Adrenal gland (tissue), 12 donors: ENCODE measurements around the gene ANKRD34A. TPM values are rescaled to one million over a fixed set of nuclear protein-coding genes. Genes with fewer than 3 reads are reported as not detected.

Experiments
- DNase-seq, 7 donors: peaks; one replicate each; pipeline ENCODE4 v3.0.0-alpha.2; 2019 to 2020
- H3K27ac ChIP-seq, 5 donors: fragments of 200-600 bp; sonication (generic) in 4 of 5; 1 replicate in 3 of 5; 2 replicates in 2 of 5; pipeline versions ENCODE4 v1.5.1 to v1.8.0; 2016 to 2020; ENCODE audit warnings: mild to moderate bottlenecking in 1 of 5
- H3K27me3 ChIP-seq: fragments of 200-600 bp; 2 replicates; pipeline ENCODE4 v1.8.0; 2021
- H3K36me3 ChIP-seq, 2 donors: fragments of 200-600 bp; replicated peaks in 1 of 2; 1 replicate in 1 of 2; 2 replicates in 1 of 2; pipeline versions ENCODE4 v1.5.1 to v1.8.0; 2018 to 2022
- H3K4me1 ChIP-seq, 2 donors: fragments of 200-600 bp; replicated peaks in 1 of 2; 1 replicate in 1 of 2; 2 replicates in 1 of 2; pipeline versions ENCODE4 v1.5.1 to v1.8.0; 2018 to 2021
- H3K4me3 ChIP-seq, 4 donors: fragments of 200-600 bp; sonication (generic) in 3 of 4; one replicate each; pipeline ENCODE4 v1.5.1; 2016 to 2018
- H3K9me3 ChIP-seq, 3 donors: fragments of 200-600 bp; sonication (generic) in 1 of 3; replicated peaks in 1 of 3; 1 replicate in 2 of 3; 2 replicates in 1 of 3; pipeline versions ENCODE4 v1.5.1 to v1.8.0; 2016 to 2021
- POLR2A ChIP-seq, 2 donors: fragments of 450-650 bp; IDR thresholded peaks; one replicate each; pipeline ENCODE4 v1.6.1; 2017; ENCODE audit warnings: antibody characterized with exemption in 2 of 2, mild to moderate bottlenecking in 2 of 2, moderate library complexity in 1 of 2
- WGBS, 4 donors: extraction: QIAGEN DNeasy Blood & Tissue Kit in 2 of 4; methylation state at CpG; one replicate each; pipeline versions ENCODE4 v1.1.5 to v1.1.7; 2013 to 2017; 5-methylcytosine and 5-hydroxymethylcytosine counted together
- intact Hi-C, 2 donors: fragments of 100-400 bp; cut with DNase I; formaldehyde crosslinking; loops; one replicate each; pipeline versions ENCODE4 v1.14.1 to v1.15.0; 2022 to 2023
- polyA plus RNA-seq, 3 donors: library from polyadenylated mRNA; stranded (reverse); fragments of 200-250 nt in 2 of 3; fragments of 350-450 nt in 1 of 3; fragmentation: Illumina TruSeq in 1 of 3; extraction: RNeasy Lipid Tissue Mini Kit (QIAGEN cat#74804) in 1 of 3; gene quantifications; one replicate each; pipeline ENCODE4 v1.2.3, GENCODE V29; 2013 to 2014
- total RNA-seq, 9 donors: library from RNA; depleted of rRNA in 4 of 9; stranded (reverse); fragments of >200 nt in 4 of 9; fragments of 120-200 nt in 1 of 9; fragmentation: NEBNext Ultra II Directional in 1 of 9; extraction: Animal tissue kit (Norgen Biotek cat#: 25700) in 1 of 9; gene quantifications; one replicate each; pipeline versions ENCODE4 v1.1.0 to v1.2.4, GENCODE V29; 2013 to 2023
- TF ChIP-seq, protein P1 (sequence below), 6 experiments: fragments of 450-650 bp in 4 of 6; fragments of 200-600 bp in 2 of 6; sonication (generic) in 1 of 6; IDR thresholded peaks; 1 replicate in 5 of 6; 2 replicates in 1 of 6; pipeline versions ENCODE4 v1.5.1 to v1.8.0; 2016 to 2021; ENCODE audit warnings: antibody characterized with exemption in 6 of 6, mild to moderate bottlenecking in 2 of 6, moderate library complexity in 1 of 6
- donor health status: healthy with polysubstance abuse.
- donor health status: Bipolar disorder and iron deficiency.
- donor health status: DM: yes; HTN: yes; CAD: no.
- donor health status: DM: no; HTN: no; CAD: no.
- donor health status: DM: no; HTN: no; CAD: no.
- donor health status: DM: yes; HTN: yes; CAD: no.

ANKRD34A gene
- total and polyA plus RNA-seq, 12 donors: 0.24 to 2.5 (median 0.96) TPM

DNA sequence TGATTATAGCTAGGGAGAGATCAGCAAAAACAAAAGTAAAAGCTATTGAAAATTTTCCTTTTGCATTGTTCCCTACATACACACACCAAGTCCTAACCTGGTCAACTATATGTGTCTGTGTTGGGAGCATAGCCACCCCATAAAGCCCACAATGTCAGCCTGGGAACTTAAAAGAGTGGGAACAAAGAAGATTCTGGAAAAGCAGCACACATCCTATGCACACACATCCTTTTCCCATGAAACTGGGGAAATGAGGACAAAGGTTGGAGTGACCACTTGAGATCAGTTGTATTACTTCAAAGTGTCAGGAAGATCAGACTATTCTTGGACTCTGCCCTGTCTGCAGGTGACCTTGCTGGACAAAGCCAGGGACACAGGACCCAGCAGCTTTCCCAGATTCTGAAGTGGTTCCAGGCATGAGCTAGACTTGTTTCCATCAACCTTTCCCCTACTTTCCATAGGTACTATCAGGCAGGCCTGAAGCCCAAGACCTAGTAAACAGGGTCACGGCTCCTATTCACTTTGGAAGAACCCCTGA lies 16.2 kb upstream of the ANKRD34A start:
- no peaks in the 10 kb centered on the region for H3K9me3 ChIP-seq
- peak overlapping the region; percentile 91 to 96 (median 94) for H3K27ac ChIP-seq
- no peaks in the 10 kb centered on the region for H3K27me3 ChIP-seq
- intact Hi-C loops: no loop called here
- TF ChIP-seq, protein P1, sequence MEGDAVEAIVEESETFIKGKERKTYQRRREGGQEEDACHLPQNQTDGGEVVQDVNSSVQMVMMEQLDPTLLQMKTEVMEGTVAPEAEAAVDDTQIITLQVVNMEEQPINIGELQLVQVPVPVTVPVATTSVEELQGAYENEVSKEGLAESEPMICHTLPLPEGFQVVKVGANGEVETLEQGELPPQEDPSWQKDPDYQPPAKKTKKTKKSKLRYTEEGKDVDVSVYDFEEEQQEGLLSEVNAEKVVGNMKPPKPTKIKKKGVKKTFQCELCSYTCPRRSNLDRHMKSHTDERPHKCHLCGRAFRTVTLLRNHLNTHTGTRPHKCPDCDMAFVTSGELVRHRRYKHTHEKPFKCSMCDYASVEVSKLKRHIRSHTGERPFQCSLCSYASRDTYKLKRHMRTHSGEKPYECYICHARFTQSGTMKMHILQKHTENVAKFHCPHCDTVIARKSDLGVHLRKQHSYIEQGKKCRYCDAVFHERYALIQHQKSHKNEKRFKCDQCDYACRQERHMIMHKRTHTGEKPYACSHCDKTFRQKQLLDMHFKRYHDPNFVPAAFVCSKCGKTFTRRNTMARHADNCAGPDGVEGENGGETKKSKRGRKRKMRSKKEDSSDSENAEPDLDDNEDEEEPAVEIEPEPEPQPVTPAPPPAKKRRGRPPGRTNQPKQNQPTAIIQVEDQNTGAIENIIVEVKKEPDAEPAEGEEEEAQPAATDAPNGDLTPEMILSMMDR (IDR thresholded peaks at IDR 0.05): no peak
- no peak for TF ChIP-seq POLR2A (IDR thresholded peaks at IDR 0.05)
- H3K4me3 ChIP-seq: peak overlapping the region in 1 of 4 donors; percentile 6
- peaks cover 52 to 78% of the 10 kb centered on the region in 2 donors for H3K4me1 ChIP-seq
- peak in 6 of 7 donors; percentile 47 to 76 (median 58) for DNase-seq
- WGBS, 4 donors: 35 to 75% (median 56%) methylated on average over 1 of the region's 1 CpG
- H3K36me3 ChIP-seq: no peaks in the 10 kb centered on the region

DNA sequence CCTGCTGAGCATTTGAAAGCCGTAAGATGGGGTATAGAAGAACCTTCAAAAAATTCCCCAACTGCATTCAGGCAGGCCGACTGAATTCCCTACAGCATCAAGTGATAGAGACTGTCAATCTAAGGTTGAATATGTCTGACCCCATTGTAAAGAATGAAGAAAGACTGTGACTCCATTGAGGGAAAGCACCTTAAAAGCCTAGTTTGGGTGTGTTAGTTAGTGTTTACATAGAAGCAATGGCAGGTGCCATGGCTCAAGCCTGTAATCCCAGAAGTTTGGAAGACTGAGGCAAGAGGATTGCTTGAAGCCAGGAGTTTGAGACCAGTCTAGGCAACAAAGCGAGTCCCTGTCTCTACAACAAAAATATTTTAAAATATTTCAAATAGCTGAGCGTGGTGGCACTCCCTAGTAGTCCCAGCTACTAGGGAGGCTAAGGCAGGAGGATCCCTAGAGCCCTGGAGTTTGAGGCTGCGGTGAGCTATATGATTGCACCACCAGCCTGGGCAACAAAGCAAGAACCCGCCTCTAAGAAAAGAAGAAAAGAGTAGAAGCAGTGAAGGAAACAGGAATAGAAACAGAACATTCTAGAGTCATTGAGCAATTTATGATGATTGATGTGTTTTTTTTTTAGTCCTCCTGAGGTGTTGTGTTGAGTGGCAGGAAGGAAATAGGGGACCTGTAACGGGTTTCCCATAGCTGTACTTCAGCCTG lies 15.5 kb upstream of the ANKRD34A start:
- peak in 5 of 7 donors; percentile 3 to 70 (median 46) for DNase-seq
- H3K4me1 ChIP-seq: peaks cover 46 to 72% of the 10 kb centered on the region in 2 donors
- 32 to 37% (median 35%) methylated on average over 7 of the region's 7 CpGs for WGBS, 4 donors
- no peaks in the 10 kb centered on the region for H3K36me3 ChIP-seq
- no peaks in the 10 kb centered on the region for H3K27me3 ChIP-seq
- intact Hi-C loops: loop anchor here (5.0 to 10.0 kb wide), 2 partner anchors 32 to 135 kb away; partner anchors contain the start of gene NUDT17 (in 1 of the 2)
- peak in 1 of 2 donors; percentile 41 for TF ChIP-seq POLR2A (IDR thresholded peaks at IDR 0.05)
- TF ChIP-seq, protein P1 (IDR thresholded peaks at IDR 0.05): no peak
- H3K9me3 ChIP-seq: no peaks in the 10 kb centered on the region
- peak overlapping the region in 1 of 4 donors; percentile 14 for H3K4me3 ChIP-seq
- H3K27ac ChIP-seq: peak overlapping the region; percentile 91 to 96 (median 94)

DNA sequence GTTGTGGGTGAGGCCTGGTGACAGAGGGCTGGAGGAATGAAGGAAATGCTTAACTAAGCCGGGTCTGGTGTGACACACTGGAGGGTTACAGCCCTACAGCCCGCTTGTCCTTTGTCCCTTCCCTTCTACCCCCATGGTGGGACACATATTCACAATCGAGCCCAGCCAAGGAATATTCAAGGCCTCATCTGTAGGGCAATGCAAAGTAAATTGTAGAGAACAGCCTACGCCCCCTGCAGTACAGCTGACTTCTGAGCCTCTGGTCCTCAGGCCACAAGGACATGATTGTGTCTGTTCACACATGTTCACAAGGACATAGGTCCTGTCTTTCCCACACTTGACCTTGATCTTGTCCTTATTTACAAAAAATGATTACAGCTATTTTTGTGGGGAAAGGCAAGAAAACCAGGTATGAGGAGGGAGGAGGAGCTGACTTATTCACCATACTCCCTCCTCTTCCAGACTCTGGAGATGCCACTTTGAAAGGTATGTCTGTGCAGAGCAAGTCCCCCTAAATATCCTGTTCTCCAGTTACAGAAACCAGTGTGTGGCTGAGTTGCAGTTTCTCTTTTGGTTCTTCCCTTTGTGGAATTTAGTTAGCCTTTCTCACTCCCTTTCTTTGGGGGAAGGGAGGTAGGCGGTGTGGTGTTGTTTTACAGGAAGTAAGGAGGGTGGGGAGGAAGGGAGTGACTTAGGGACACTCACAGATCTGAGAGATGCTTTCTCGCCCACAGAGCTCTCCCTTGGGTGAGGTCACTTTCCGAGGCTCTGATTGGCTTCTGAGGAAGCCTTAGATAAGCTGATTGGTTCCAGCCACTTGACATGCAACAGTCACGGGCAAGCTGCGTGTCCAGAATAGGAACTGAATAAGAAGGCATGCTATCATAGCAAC lies 14.7 kb upstream of the ANKRD34A start:
- peak overlapping the region; percentile 91 to 96 (median 94) for H3K27ac ChIP-seq
- H3K4me1 ChIP-seq: peaks cover 44 to 64% of the 10 kb centered on the region in 2 donors
- peak; percentile 15 to 86 for TF ChIP-seq POLR2A (IDR thresholded peaks at IDR 0.05)
- TF ChIP-seq, protein P1 (IDR thresholded peaks at IDR 0.05): peak in 2 of 6 experiments; percentile 19 to 33
- intact Hi-C loops: loop anchor here (5.0 to 10.0 kb wide), 2 partner anchors 33 to 134 kb away; partner anchors contain the start of gene NUDT17 (in 1 of the 2)
- no peaks in the 10 kb centered on the region for H3K27me3 ChIP-seq
- DNase-seq: peak; percentile 91 to 99 (median 97)
- H3K36me3 ChIP-seq: no peaks in the 10 kb centered on the region
- no peaks in the 10 kb centered on the region for H3K9me3 ChIP-seq
- peak overlapping the region in 2 of 4 donors; percentile 5 to 37 for H3K4me3 ChIP-seq
- 3 to 7% (median 7%) methylated on average over 9 of the region's 9 CpGs for WGBS, 4 donors
